Stomach smooth muscle (tissue), 2 donors: ENCODE measurements around the gene COL6A6.

ENCODE experiments used
- H3K27ac ChIP-seq: one replicate; pipeline ENCODE4 v1.7.0; 2013; ENCODE audit warnings: mild to moderate bottlenecking, low read length, inconsistent platforms
- H3K27me3 ChIP-seq, 2 donors: one replicate each; pipeline ENCODE4 v1.7.0; 2013; ENCODE audit warnings: low read length in 2 of 2; ENCODE audit not compliant: insufficient read depth in 2 of 2, control insufficient read depth in 1 of 2
- H3K36me3 ChIP-seq, 2 donors: one replicate each; pipeline ENCODE4 v1.7.0; 2013; ENCODE audit warnings: low read length in 2 of 2; ENCODE audit not compliant: control insufficient read depth in 2 of 2, insufficient read depth in 2 of 2
- H3K4me1 ChIP-seq: one replicate; pipeline ENCODE4 v1.7.0; 2013; ENCODE audit warnings: low read length; ENCODE audit not compliant: control insufficient read depth, insufficient read depth
- H3K4me3 ChIP-seq, 2 donors: one replicate each; pipeline ENCODE4 v1.7.0; 2013; ENCODE audit warnings: low read length in 2 of 2
- H3K9ac ChIP-seq, 2 donors: one replicate each; pipeline ENCODE4 v1.7.0; 2013; ENCODE audit warnings: low read length in 2 of 2, mild to moderate bottlenecking in 1 of 2
- H3K9me3 ChIP-seq, 2 donors: one replicate each; pipeline ENCODE4 v1.7.0; 2013; ENCODE audit warnings: low read length in 2 of 2; ENCODE audit not compliant: control insufficient read depth in 2 of 2
- donor health status: healthy.
- donor health status: Pancreatic carcinoma.

The COL6A6 gene

GRCh38 chr3:130565224-130565623 lies 48.2 kb downstream of the COL6A6 start:
- Histone ChIP-seq H3K36me3 (no peaks in the 10 kb centered on the region), H3K4me3 (no peak overlapping the region), H3K27ac (no peak overlapping the region), H3K27me3 (no peaks in the 10 kb centered on the region), H3K9me3 (no peaks in the 10 kb centered on the region), H3K4me1 (no peaks in the 10 kb centered on the region), H3K9ac (no peak overlapping the region)
